Measurements from ENCODE around the gene RNF138.

DNA sequence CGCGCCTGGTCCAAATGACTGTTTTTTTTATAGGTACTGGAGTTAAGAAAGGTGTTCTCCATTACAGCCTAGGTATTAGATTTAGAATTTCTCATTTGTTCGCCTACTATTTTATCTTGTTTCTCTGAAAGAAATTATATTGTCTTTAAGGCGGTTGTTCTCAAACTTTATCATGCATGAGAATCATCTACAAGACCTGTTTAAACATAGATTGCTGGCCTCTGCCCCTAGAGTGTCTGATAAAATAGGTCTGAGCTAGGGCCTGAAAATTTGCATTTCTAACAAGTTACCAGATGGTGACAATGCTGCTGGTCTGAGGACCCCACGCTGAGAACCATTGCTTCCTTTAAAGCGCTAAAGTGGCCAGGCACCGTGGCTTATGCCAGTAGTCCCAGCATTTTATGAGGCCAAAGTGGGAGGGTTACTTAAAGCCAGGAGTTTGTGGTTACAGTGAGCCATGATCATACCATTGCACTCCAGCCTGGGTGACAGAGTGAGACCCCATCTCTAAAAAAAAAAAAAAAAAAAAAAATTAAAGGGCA lies 34.0 kb upstream of the RNF138 start:
- TF ChIP-seq, protein P1, sequence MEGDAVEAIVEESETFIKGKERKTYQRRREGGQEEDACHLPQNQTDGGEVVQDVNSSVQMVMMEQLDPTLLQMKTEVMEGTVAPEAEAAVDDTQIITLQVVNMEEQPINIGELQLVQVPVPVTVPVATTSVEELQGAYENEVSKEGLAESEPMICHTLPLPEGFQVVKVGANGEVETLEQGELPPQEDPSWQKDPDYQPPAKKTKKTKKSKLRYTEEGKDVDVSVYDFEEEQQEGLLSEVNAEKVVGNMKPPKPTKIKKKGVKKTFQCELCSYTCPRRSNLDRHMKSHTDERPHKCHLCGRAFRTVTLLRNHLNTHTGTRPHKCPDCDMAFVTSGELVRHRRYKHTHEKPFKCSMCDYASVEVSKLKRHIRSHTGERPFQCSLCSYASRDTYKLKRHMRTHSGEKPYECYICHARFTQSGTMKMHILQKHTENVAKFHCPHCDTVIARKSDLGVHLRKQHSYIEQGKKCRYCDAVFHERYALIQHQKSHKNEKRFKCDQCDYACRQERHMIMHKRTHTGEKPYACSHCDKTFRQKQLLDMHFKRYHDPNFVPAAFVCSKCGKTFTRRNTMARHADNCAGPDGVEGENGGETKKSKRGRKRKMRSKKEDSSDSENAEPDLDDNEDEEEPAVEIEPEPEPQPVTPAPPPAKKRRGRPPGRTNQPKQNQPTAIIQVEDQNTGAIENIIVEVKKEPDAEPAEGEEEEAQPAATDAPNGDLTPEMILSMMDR (IDR thresholded peaks at IDR 0.05), result no peak
- TF ChIP-seq POLR2A (IDR thresholded peaks at IDR 0.05), result no peak

Data from heart left ventricle (tissue), 13 donors.